Embryonic facial prominence (tissue), 1 donor: ENCODE data around the gene PCDHA1.
A peak's percentile ranks its signal among the peaks of the same experiment; 100 is the strongest.

Source experiments
- DNase-seq: peaks from one replicate; pipeline ENCODE4 v3.0.0-alpha.2; 2016; ENCODE audit errors: extremely low spot score

Gene PCDHA1

GRCh38 chr5:140923601-140924000, 137.7 kb downstream of the PCDHA1 start:
- no peak for DNase-seq

GRCh38 chr5:140925806-140926442, 140.0 kb downstream of the PCDHA1 start, which contains the start of gene PCDHAC1:
Gene PCDHAC1 (plus strand): TSS chr5:140926299. CDS start chr5:140926893, 594 bp downstream.
- no peak for DNase-seq

GRCh38 chr5:140926443-140927227, 140.7 kb downstream of the PCDHA1 start:
- DNase-seq, result peak; percentile 32

- DNase-seq, result no peak
Measured at GRCh38 chr5:140927228-140927573, 141.3 kb downstream of the PCDHA1 start.

- DNase-seq, result no peak
Measured at GRCh38 chr5:140934964-140935606, 149.1 kb downstream of the PCDHA1 start.

GRCh38 chr5:140946578-140946977, 160.6 kb downstream of the PCDHA1 start:
- no peak for DNase-seq

- no peak for DNase-seq
Measured at GRCh38 chr5:140951636-140952035, 165.7 kb downstream of the PCDHA1 start.

- DNase-seq, result no peak
Measured at GRCh38 chr5:140953234-140953633, 167.3 kb downstream of the PCDHA1 start.

- no peak for DNase-seq
Measured at GRCh38 chr5:140962190-140962589, 176.2 kb downstream of the PCDHA1 start.

GRCh38 chr5:140964356-140964755, 178.4 kb downstream of the PCDHA1 start:
- DNase-seq, result no peak

GRCh38 chr5:140965905-140966292, 180.0 kb downstream of the PCDHA1 start:
- no peak for DNase-seq

GRCh38 chr5:140966293-140967225, 180.6 kb downstream of the PCDHA1 start, which contains the start of gene PCDHAC2:
Gene PCDHAC2 (plus strand): TSS chr5:140966476. CDS start chr5:140966767, 291 bp downstream.
- peak; percentile 52 for DNase-seq

GRCh38 chr5:140967226-140967893, 181.4 kb downstream of the PCDHA1 start:
- DNase-seq, result no peak

GRCh38 chr5:140969880-140970279, 183.9 kb downstream of the PCDHA1 start:
- no peak for DNase-seq

- no peak for DNase-seq
Measured at GRCh38 chr5:140973550-140973949, 187.6 kb downstream of the PCDHA1 start.

GRCh38 chr5:140977003-140977402, 191.1 kb downstream of the PCDHA1 start:
- no peak for DNase-seq

- no peak for DNase-seq
Measured at GRCh38 chr5:140978260-140978659, 192.3 kb downstream of the PCDHA1 start.

GRCh38 chr5:140978983-140979382, 193.0 kb downstream of the PCDHA1 start:
- DNase-seq, result no peak

GRCh38 chr5:140982083-140982716, 196.3 kb downstream of the PCDHA1 start:
- no peak for DNase-seq

- DNase-seq, result peak; percentile 14
Measured at GRCh38 chr5:140986117-140986521, 200.2 kb downstream of the PCDHA1 start.
